ENCODE measurements around the gene RPL32. TPM values are rescaled to one million over a fixed set of nuclear protein-coding genes. Genes with fewer than 3 reads are reported as not detected.
"Not testable (repeated sequence)": the region's sequence is repeated elsewhere in the genome, so short reads cannot be mapped to it uniquely, and the experiment has no call there.

The RPL32 gene
- total and polyA plus RNA-seq, 2 donors from 2014 or later, result 1,227 to 2,612 TPM

- H3K27ac ChIP-seq (ENCODE audit: low read depth in 2 of 2, low read length in 2 of 2), result peak overlapping the region; percentile 90 to 92
- no peaks in the 10 kb centered on the region for H3K9me3 ChIP-seq (ENCODE audit: control insufficient read depth in 2 of 3, insufficient read depth in 1 of 3, low read length in 3 of 3)
- H3K36me3 ChIP-seq (ENCODE audit: control insufficient read depth in 2 of 3, insufficient read depth in 3 of 3, low read length in 3 of 3), result peaks cover 10 to 39% (median 21%) of the 10 kb centered on the region in 3 donors
- peak overlapping the region; percentile 94 to 98 (median 97) for H3K9ac ChIP-seq (ENCODE audit: low read length in 3 of 3)
- H3K27me3 ChIP-seq (ENCODE audit: control insufficient read depth, insufficient read depth, low read length), result no peaks in the 10 kb centered on the region
- intact Hi-C loops (cut with DNase I), result no loop called here
- peaks cover 0 to 12% (median 4%) of the 10 kb centered on the region in 3 donors for H3K4me1 ChIP-seq (ENCODE audit: control insufficient read depth in 2 of 3, insufficient read depth in 2 of 3, low read depth in 1 of 3, low read length in 3 of 3)
- DNase-seq, result peak in 1 of 5 donors; percentile 78
- peak overlapping the region; percentile 90 to 95 (median 93) for H3K4me3 ChIP-seq (ENCODE audit: low read length in 3 of 3)
- no peak for FAIRE-seq
- TF ChIP-seq, protein P1, sequence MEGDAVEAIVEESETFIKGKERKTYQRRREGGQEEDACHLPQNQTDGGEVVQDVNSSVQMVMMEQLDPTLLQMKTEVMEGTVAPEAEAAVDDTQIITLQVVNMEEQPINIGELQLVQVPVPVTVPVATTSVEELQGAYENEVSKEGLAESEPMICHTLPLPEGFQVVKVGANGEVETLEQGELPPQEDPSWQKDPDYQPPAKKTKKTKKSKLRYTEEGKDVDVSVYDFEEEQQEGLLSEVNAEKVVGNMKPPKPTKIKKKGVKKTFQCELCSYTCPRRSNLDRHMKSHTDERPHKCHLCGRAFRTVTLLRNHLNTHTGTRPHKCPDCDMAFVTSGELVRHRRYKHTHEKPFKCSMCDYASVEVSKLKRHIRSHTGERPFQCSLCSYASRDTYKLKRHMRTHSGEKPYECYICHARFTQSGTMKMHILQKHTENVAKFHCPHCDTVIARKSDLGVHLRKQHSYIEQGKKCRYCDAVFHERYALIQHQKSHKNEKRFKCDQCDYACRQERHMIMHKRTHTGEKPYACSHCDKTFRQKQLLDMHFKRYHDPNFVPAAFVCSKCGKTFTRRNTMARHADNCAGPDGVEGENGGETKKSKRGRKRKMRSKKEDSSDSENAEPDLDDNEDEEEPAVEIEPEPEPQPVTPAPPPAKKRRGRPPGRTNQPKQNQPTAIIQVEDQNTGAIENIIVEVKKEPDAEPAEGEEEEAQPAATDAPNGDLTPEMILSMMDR (IDR thresholded peaks at IDR 0.05; ENCODE audit: borderline replicate concordance, extremely low read depth, insufficient read depth), result no peak
Measured at GRCh38 chr3:12840591-12841148, 695 bp downstream of the RPL32 start.

- H3K9me3 ChIP-seq (ENCODE audit: control insufficient read depth in 2 of 3, insufficient read depth in 1 of 3, low read length in 3 of 3); FAIRE-seq; H3K27me3 ChIP-seq (ENCODE audit: control insufficient read depth, insufficient read depth, low read length); intact Hi-C loops (cut with DNase I); DNase-seq; H3K27ac ChIP-seq (ENCODE audit: low read depth in 2 of 2, low read length in 2 of 2): not testable (repeated sequence)
- Histone ChIP-seq H3K4me1 (ENCODE audit: control insufficient read depth in 2 of 3, insufficient read depth in 2 of 3, low read depth in 1 of 3, low read length in 3 of 3) (peaks cover 0 to 12% (median 4%) of the 10 kb centered on the region in 3 donors), H3K4me3 (ENCODE audit: low read length in 3 of 3) (peak overlapping the region; percentile 90 to 95 (median 93)), H3K9ac (ENCODE audit: low read length in 3 of 3) (peak overlapping the region; percentile 94 to 98 (median 97)), H3K36me3 (ENCODE audit: control insufficient read depth in 2 of 3, insufficient read depth in 3 of 3, low read length in 3 of 3) (peaks cover 10 to 44% (median 25%) of the 10 kb centered on the region in 3 donors)
Measured at GRCh38 chr3:12840148-12840547, 1.2 kb downstream of the RPL32 start.

- Histone ChIP-seq H3K4me1 (ENCODE audit: control insufficient read depth in 2 of 3, insufficient read depth in 2 of 3, low read depth in 1 of 3, low read length in 3 of 3) (peaks cover 0 to 12% (median 4%) of the 10 kb centered on the region in 3 donors), H3K36me3 (ENCODE audit: control insufficient read depth in 2 of 3, insufficient read depth in 3 of 3, low read length in 3 of 3) (peaks cover 10 to 51% (median 31%) of the 10 kb centered on the region in 3 donors), H3K27ac (ENCODE audit: low read depth in 2 of 2, low read length in 2 of 2) (no peak overlapping the region), H3K4me3 (ENCODE audit: low read length in 3 of 3) (peak overlapping the region in 2 of 3 donors; percentile 93 to 95), H3K27me3 (ENCODE audit: control insufficient read depth, insufficient read depth, low read length) (no peaks in the 10 kb centered on the region), H3K9me3 (ENCODE audit: control insufficient read depth in 2 of 3, insufficient read depth in 1 of 3, low read length in 3 of 3) (no peaks in the 10 kb centered on the region), H3K9ac (ENCODE audit: low read length in 3 of 3) (peak overlapping the region in 1 of 3 donors; percentile 94)
- FAIRE-seq (no peak), DNase-seq (no peak)
- intact Hi-C loops (cut with DNase I), result no loop called here
- TF ChIP-seq, protein P1 (IDR thresholded peaks at IDR 0.05; ENCODE audit: borderline replicate concordance, extremely low read depth, insufficient read depth), result no peak
Measured at GRCh38 chr3:12839156-12839946, 2.0 kb downstream of the RPL32 start.

Measured in kidney (tissue), 14 donors.